Loucy (cell line): Measurements from ENCODE around the gene PPP1R18.

Source experiments
- CTCF ChIP-seq: fragments of 200-600 bp; sonication (generic); conservative IDR thresholded peaks from 2 replicates; pipeline ENCODE4 v1.5.1; 2014; ENCODE audit warnings: mild to moderate bottlenecking, antibody characterized with exemption, low read length
- EZH2phosphoT487 ChIP-seq: fragments of 200-600 bp; IDR thresholded peaks from 2 replicates; pipeline ENCODE4 v1.6.1; 2018; ENCODE audit warnings: antibody characterized with exemption, mild to moderate bottlenecking, moderate library complexity, borderline replicate concordance

GRCh38 chr6:30730601-30731435, 44.4 kb upstream of the PPP1R18 start:
- TF ChIP-seq CTCF, result peak; percentile 68
- TF ChIP-seq EZH2phosphoT487, result no peak
